22Rv1 (cell line): Measurements from ENCODE around the gene SAC3D1.
A peak's percentile ranks its signal among the peaks of the same experiment; 100 is the strongest.

Source experiments
- H3K27ac ChIP-seq: fragments of 450-650 bp; 2 replicates; pipeline ENCODE4 v1.5.1; 2017
- CTCF ChIP-seq: fragments of 450-650 bp; IDR thresholded peaks from 2 replicates; pipeline ENCODE4 v1.5.1; 2017; ENCODE audit warnings: mild to moderate bottlenecking
- ZFX ChIP-seq: fragments of 450-650 bp; IDR thresholded peaks from 2 replicates; pipeline ENCODE4 v1.6.1; 2017; ENCODE audit warnings: antibody characterized with exemption, borderline replicate concordance

The SAC3D1 gene

GRCh38 chr11:65067446-65067845 lies 26.4 kb downstream of the SAC3D1 start:
- no peak overlapping the region for H3K27ac ChIP-seq
- TF ChIP-seq ZFX = no peak
- TF ChIP-seq CTCF = no peak

- no peak overlapping the region for H3K27ac ChIP-seq
- no peak for TF ChIP-seq ZFX
- no peak for TF ChIP-seq CTCF
These were observed 28.2 kb downstream of the SAC3D1 start for GRCh38 chr11:65069217-65069616.

GRCh38 chr11:65071907-65072630 lies 31.1 kb downstream of the SAC3D1 start:
- H3K27ac ChIP-seq = no peak overlapping the region
- no peak for TF ChIP-seq CTCF

GRCh38 chr11:65072631-65072966 lies 31.6 kb downstream of the SAC3D1 start:
- H3K27ac ChIP-seq = no peak overlapping the region
- TF ChIP-seq CTCF (no peak), ZFX (no peak)

- no peak overlapping the region for H3K27ac ChIP-seq
- TF ChIP-seq CTCF (no peak), ZFX (no peak)
These were observed 36.4 kb downstream of the SAC3D1 start for GRCh38 chr11:65077451-65077850.

GRCh38 chr11:65078151-65078550 lies 37.1 kb downstream of the SAC3D1 start:
- peak overlapping the region; percentile 20; the same call in 1 of the 2 replicates for H3K27ac ChIP-seq
- TF ChIP-seq ZFX (no peak), CTCF (peak; percentile 73)

GRCh38 chr11:65078786-65079342 lies 37.9 kb downstream of the SAC3D1 start:
- TF ChIP-seq ZFX (no peak), CTCF (no peak)
- peak overlapping the region; percentile 20; the same call in 1 of the 2 replicates for H3K27ac ChIP-seq
